Thoracic aorta (tissue), 2 donors: ENCODE data around the gene ERCC8. TPM values are rescaled to one million over a fixed set of nuclear protein-coding genes. Genes with fewer than 3 reads are reported as not detected.

Experiments used
- ATAC-seq: fragments of 150-250 bp; one replicate; pipeline ENCODE4 v1.8.0; 2017; ENCODE audit warnings: low read depth; ENCODE audit not compliant: insufficient number of reproducible peaks, low FRiP score
- DNase-seq: peaks from one replicate; pipeline ENCODE4 v3.0.0-alpha.2; 2020; ENCODE audit warnings: low spot score
- H3K27ac ChIP-seq, 2 donors: fragments of 200-600 bp; sonication (generic); 1 replicate in 1 of 2; 2 replicates in 1 of 2; pipeline ENCODE4 v1.5.1; 2016; ENCODE audit warnings: mild to moderate bottlenecking in 2 of 2, moderate library complexity in 2 of 2
- H3K27me3 ChIP-seq: fragments of 200-600 bp; sonication (generic); replicated peaks from 2 replicates; pipeline ENCODE4 v1.6.0; 2016; ENCODE audit warnings: mild to moderate bottlenecking; ENCODE audit not compliant: insufficient read depth
- H3K36me3 ChIP-seq: fragments of 200-600 bp; sonication (generic); one replicate; pipeline ENCODE4 v1.5.1; 2016
- H3K4me1 ChIP-seq, 2 donors: fragments of 200-600 bp; sonication (generic); 1 replicate in 1 of 2; 2 replicates in 1 of 2; pipeline versions ENCODE4 v1.5.1 to v1.6.0; 2016; ENCODE audit warnings: low read depth in 2 of 2, mild to moderate bottlenecking in 1 of 2; ENCODE audit not compliant: control insufficient read depth in 1 of 2
- H3K4me3 ChIP-seq: fragments of 200-600 bp; sonication (generic); 2 replicates; pipeline ENCODE4 v1.5.1; 2016; ENCODE audit warnings: mild to moderate bottlenecking
- H3K9me3 ChIP-seq: fragments of 200-600 bp; sonication (generic); 2 replicates; pipeline ENCODE4 v1.5.1; 2016
- CTCF ChIP-seq: fragments of 200-600 bp; sonication (generic); IDR thresholded peaks from one replicate; pipeline ENCODE4 v1.5.1; 2019; ENCODE audit warnings: antibody characterized with exemption
- total RNA-seq, 2 donors: library from RNA; depleted of rRNA; stranded (reverse); fragments of >200 nt; gene quantifications; one replicate each; pipeline versions ENCODE4 v1.1.0 to v1.2.3, GENCODE V29; 2016

Gene ERCC8
- total RNA-seq, 2 donors from 2014 or later, result 11.0 to 13.0 TPM

DNA sequence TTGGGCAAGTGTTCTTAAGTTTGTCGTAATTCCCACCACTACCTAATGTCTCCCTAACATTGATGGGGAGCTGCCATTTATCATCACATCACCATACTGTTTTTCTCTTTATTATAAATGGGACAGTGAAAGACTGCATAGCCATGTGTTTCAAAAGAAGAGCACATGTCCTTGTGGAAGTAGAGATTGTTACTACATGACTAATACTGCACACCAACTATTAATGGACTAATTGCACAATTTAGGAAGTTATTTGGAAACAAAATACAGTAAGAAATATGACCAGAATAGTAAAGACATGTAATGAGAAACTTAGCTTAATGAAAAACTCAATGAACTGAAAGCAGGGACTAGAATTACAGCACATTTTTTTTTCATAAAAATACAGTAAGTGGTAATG is 88.8 kb downstream of the ERCC8 start:
- no peak overlapping the region for H3K27ac ChIP-seq
- TF ChIP-seq CTCF, result no peak
- no peaks in the 10 kb centered on the region for H3K9me3 ChIP-seq
- no peaks in the 10 kb centered on the region for H3K4me1 ChIP-seq
- H3K36me3 ChIP-seq, result no peaks in the 10 kb centered on the region
- no peak overlapping the region for H3K4me3 ChIP-seq
- H3K27me3 ChIP-seq, result no peaks in the 10 kb centered on the region
- no peak for DNase-seq
- ATAC-seq, result no peak

DNA sequence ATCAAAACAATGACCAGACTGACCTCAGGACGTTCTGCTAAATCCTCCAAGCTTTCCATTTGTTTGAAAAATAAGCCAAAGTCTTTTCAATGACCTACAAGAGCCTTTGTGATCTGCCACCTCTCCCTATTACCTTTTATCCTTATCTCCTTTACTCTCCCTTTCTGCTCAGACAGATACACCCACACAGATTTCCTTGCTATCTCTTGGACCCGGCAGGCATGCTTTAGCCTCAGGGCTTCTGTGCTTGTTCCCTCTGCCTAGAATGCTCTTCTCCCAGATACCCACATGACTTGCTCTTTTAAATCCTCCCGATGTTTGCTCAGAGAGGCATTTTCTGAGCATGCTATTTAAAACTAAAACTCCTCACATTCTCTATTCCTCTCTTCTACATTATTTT is 91.9 kb downstream of the ERCC8 start:
- Histone ChIP-seq H3K27ac (no peak overlapping the region), H3K36me3 (no peaks in the 10 kb centered on the region), H3K4me3 (no peak overlapping the region), H3K4me1 (no peaks in the 10 kb centered on the region), H3K9me3 (no peaks in the 10 kb centered on the region), H3K27me3 (no peaks in the 10 kb centered on the region)
- DNase-seq, result no peak
- no peak for ATAC-seq
- no peak for TF ChIP-seq CTCF

- Histone ChIP-seq H3K36me3 (no peaks in the 10 kb centered on the region), H3K9me3 (no peaks in the 10 kb centered on the region), H3K4me1 (no peaks in the 10 kb centered on the region), H3K4me3 (no peak overlapping the region), H3K27ac (no peak overlapping the region), H3K27me3 (no peaks in the 10 kb centered on the region)
- DNase-seq (no peak), ATAC-seq (no peak)
- no peak for TF ChIP-seq CTCF
These were observed 92.6 kb downstream of the ERCC8 start for GRCh38 chr5:60852317-60852716.

DNA sequence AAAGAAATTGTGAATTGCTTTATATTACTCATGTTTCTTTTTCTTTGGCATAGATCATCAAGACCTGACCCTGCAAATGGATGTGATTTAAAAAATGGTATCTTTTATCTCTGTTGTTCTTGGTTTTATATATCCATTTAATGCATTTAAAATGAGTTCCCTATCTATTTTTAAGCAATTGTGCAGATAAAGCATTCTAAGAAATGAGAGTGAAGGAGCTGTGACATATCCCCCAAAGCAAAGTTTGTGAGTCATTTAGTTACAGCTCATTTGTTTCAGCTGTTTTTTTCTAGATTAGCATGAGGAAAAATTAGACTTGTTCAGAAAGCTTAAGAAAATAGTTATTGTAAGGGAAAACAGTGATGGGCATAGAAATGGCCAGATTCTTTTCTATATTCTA is 93.2 kb downstream of the ERCC8 start:
- TF ChIP-seq CTCF, result no peak
- no peak for DNase-seq
- no peaks in the 10 kb centered on the region for H3K4me1 ChIP-seq
- H3K27me3 ChIP-seq, result no peaks in the 10 kb centered on the region
- H3K27ac ChIP-seq, result no peak overlapping the region
- H3K36me3 ChIP-seq, result no peaks in the 10 kb centered on the region
- H3K9me3 ChIP-seq, result no peaks in the 10 kb centered on the region
- ATAC-seq, result no peak
- no peak overlapping the region for H3K4me3 ChIP-seq

DNA sequence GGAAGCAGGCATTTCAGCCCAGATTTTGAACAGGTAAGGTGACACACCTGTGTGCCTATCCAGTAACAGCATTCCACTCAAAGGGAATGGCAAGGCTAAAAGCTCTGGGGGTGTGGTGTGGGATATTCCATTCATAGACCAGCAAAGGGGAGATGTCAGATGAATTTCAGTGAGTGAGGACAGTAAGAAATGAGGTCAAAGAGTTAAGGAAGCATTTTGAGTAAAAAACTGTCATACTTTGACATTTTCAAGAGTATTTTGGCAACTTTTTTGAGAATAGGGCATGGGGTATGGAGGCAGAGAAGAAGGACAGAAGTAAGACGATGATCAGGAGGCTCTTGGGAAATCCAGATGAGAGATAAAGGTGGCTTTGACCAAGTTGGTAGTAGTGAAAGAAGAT is 98.6 kb downstream of the ERCC8 start:
- TF ChIP-seq CTCF, result no peak
- Histone ChIP-seq H3K27ac (no peak overlapping the region), H3K4me1 (peaks cover 3 to 12% of the 10 kb centered on the region in 2 donors), H3K36me3 (no peaks in the 10 kb centered on the region), H3K27me3 (no peaks in the 10 kb centered on the region), H3K4me3 (no peak overlapping the region), H3K9me3 (no peaks in the 10 kb centered on the region)
- DNase-seq (no peak), ATAC-seq (no peak)
